ENCODE data around the gene RPL36AL. TPM values are rescaled to one million over a fixed set of nuclear protein-coding genes. Genes with fewer than 3 reads are reported as not detected.
A peak's percentile ranks its signal among the peaks of the same experiment; 100 is the strongest.

RPL36AL gene
- total and polyA plus RNA-seq, 10 of the 15 experiments (the other 5 are each of a cell fraction or from before 2014, with no cell fraction given), result 222 to 1,379 (median 545) TPM

DNA sequence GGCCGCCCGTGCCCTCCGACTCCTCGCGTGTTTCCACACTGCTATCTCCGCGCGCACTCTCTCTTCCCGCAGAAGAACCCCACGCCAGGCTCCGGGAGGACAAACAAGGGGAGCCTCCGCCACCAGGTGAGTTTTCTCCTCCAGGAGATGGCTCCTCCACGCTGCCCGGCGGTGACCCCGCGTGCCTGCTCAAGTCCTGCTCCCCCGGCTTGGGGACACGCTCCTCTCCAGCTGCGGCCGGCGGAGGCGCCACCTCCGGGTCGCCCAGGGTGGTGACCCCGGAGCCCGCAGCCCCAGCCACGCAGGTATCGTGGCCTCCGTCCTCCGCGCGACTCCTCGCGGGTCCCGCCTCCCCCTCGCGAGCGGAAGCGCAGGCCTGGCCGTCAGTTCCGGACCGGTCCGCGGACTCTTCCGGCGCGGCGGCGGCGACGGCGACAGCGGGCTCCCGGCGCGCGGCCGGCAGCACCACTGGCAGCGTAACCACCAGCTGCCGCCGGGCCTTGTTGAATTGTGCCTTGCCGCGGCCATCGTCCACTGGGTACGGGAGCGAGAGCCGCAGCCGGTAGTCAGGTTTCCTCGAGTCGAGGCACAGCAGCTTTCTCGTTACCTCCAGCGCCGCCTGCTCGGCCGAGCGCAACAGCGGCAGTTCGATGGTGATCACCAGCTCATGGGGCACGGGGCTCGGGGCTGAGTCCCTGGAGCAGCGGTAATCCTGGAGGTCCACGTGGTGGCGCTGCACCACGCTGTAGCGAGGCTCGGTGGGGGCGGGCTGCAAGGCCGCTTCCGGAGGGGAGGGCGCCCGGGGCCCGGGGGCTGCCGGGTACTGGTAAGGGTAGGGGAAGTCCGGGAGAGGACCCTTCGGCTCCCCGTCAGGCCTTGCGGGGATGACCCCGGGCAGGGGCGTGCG, 13.5 kb upstream of the RPL36AL start (continued):
- TF ChIP-seq, protein P1, sequence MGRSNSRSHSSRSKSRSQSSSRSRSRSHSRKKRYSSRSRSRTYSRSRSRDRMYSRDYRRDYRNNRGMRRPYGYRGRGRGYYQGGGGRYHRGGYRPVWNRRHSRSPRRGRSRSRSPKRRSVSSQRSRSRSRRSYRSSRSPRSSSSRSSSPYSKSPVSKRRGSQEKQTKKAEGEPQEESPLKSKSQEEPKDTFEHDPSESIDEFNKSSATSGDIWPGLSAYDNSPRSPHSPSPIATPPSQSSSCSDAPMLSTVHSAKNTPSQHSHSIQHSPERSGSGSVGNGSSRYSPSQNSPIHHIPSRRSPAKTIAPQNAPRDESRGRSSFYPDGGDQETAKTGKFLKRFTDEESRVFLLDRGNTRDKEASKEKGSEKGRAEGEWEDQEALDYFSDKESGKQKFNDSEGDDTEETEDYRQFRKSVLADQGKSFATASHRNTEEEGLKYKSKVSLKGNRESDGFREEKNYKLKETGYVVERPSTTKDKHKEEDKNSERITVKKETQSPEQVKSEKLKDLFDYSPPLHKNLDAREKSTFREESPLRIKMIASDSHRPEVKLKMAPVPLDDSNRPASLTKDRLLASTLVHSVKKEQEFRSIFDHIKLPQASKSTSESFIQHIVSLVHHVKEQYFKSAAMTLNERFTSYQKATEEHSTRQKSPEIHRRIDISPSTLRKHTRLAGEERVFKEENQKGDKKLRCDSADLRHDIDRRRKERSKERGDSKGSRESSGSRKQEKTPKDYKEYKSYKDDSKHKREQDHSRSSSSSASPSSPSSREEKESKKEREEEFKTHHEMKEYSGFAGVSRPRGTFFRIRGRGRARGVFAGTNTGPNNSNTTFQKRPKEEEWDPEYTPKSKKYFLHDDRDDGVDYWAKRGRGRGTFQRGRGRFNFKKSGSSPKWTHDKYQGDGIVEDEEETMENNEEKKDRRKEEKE (IDR thresholded peaks at IDR 0.05), result no peak
- TF ChIP-seq ASH2L (IDR thresholded peaks at IDR 0.05; ENCODE audit: borderline replicate concordance, low read depth) (peak; percentile 67; the same call in 1 of the 2 replicates), MXI1 (IDR thresholded peaks at IDR 0.05; ENCODE audit: low read depth, low read length) (peak; percentile 70)
- TF ChIP-seq, protein P2, sequence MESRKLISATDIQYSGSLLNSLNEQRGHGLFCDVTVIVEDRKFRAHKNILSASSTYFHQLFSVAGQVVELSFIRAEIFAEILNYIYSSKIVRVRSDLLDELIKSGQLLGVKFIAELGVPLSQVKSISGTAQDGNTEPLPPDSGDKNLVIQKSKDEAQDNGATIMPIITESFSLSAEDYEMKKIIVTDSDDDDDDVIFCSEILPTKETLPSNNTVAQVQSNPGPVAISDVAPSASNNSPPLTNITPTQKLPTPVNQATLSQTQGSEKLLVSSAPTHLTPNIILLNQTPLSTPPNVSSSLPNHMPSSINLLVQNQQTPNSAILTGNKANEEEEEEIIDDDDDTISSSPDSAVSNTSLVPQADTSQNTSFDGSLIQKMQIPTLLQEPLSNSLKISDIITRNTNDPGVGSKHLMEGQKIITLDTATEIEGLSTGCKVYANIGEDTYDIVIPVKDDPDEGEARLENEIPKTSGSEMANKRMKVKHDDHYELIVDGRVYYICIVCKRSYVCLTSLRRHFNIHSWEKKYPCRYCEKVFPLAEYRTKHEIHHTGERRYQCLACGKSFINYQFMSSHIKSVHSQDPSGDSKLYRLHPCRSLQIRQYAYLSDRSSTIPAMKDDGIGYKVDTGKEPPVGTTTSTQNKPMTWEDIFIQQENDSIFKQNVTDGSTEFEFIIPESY (IDR thresholded peaks at IDR 0.05), result no peak
